Dermis microvascular lymphatic vessel endothelial cell (primary cell): Measurements from ENCODE around the gene TMEM269. TPM values are rescaled to one million over a fixed set of nuclear protein-coding genes. Genes with fewer than 3 reads are reported as not detected.

Source experiments
- DNase-seq, 2 donors: peaks; one replicate each; pipeline versions ENCODE4 v3.0.0 to v3.0.0-alpha.2; 2010; ENCODE audit warnings: low read depth in 2 of 2
- total RNA-seq: library from RNA; depleted of rRNA; stranded (reverse); fragments of >200 nt; gene quantifications from 2 replicates; pipeline ENCODE4 v1.2.1, GENCODE V29; 2014

Gene TMEM269
- total RNA-seq, 1 donor from 2014 or later = not detected

GRCh38 chr1:42847721-42848460, 63.1 kb downstream of the TMEM269 start:
- no peak for DNase-seq

DNA sequence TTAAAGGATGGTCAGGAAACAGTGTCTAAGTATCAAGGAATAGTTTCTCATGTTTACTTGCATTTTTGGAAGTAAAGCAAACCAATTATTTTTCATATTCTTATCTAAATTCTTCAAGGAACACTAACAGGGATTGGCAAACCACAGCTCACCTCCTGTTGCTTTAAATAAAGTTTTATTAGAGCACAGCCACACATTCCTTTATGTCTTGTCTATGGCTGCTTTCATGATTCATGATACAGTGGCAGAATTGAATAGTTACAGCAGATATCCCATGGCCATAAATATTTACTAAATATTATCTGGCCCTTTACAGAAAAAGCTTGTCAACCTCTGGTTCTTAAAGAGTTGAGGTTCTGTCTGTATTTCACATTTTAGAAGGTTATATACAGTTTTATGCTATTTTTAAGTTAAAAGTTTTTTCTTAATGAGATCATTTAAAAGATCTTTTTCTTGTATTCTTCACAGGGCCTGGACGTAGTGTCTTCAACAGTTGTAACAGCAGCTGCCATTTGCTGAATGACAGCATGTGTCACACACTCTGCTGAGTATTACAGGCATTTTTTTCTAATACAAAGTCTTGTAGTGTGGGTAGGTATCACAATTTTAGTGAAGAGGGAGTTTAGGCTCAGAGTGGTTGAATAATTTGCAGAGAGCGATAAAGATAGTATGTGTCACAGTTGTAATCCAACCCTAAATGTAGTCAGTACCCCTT, 64.2 kb downstream of the TMEM269 start:
- no peak for DNase-seq

GRCh38 chr1:42849944-42850343, 65.2 kb downstream of the TMEM269 start:
- no peak for DNase-seq

Other genes with a start within 250 kb of the TMEM269 start
- gene PPIH, start 126.6 kb upstream of the TMEM269 start, total RNA-seq = 14.9 and 23.2 TPM in 2 replicates
- 498 and 513 TPM in 2 replicates for gene YBX1, start 102.6 kb upstream of the TMEM269 start, total RNA-seq
- not detected in 2 replicates for gene CLDN19, start 44.8 kb upstream of the TMEM269 start, total RNA-seq
- 67.0 and 103 TPM in 2 replicates for gene P3H1, start 18.0 kb upstream of the TMEM269 start, total RNA-seq
- 3.2 and 3.7 TPM in 2 replicates for gene C1orf50, start 17.7 kb upstream of the TMEM269 start, total RNA-seq
- gene ERMAP, start 32.1 kb downstream of the TMEM269 start, total RNA-seq = 6.0 and 7.6 TPM in 2 replicates
- gene SVBP, start 32.4 kb downstream of the TMEM269 start, total RNA-seq = 15.7 and 16.2 TPM in 2 replicates
- 5.3 and 7.5 TPM in 2 replicates for gene ZNF691, start 61.6 kb downstream of the TMEM269 start, total RNA-seq
- gene SLC2A1, start 173.9 kb downstream of the TMEM269 start, total RNA-seq = 10.4 and 14.3 TPM in 2 replicates